H9 (cell line): ENCODE data around the gene CRY1. TPM values are rescaled to one million over a fixed set of nuclear protein-coding genes. Genes with fewer than 3 reads are reported as not detected.
"Not testable (repeated sequence)": the region's sequence is repeated elsewhere in the genome, so short reads cannot be mapped to it uniquely, and the experiment has no call there.

Experiments
- DNase-seq: peaks from one replicate; pipeline ENCODE4 v3.0.0-alpha.2; 2017
- H2AFZ ChIP-seq: one replicate; pipeline ENCODE4 v1.6.1; 2013; ENCODE audit warnings: mild to moderate bottlenecking, low read length, control low read depth, moderate library complexity
- H2AK5ac ChIP-seq: 2 replicates; pipeline ENCODE4 v1.6.1; 2013; ENCODE audit warnings: low read length, control low read depth, mixed read lengths; ENCODE audit not compliant: insufficient read length
- H2BK120ac ChIP-seq: one replicate; pipeline ENCODE4 v1.6.1; 2013; ENCODE audit warnings: low read depth, mild to moderate bottlenecking, low read length, control low read depth, inconsistent platforms; ENCODE audit not compliant: poor library complexity, severe bottlenecking
- H2BK12ac ChIP-seq: 2 replicates; pipeline ENCODE4 v1.6.1; 2013; ENCODE audit warnings: low read length, control low read depth, mixed read lengths, low read depth; ENCODE audit not compliant: insufficient read length
- H2BK15ac ChIP-seq: 2 replicates; pipeline ENCODE4 v1.6.1; 2013; ENCODE audit warnings: low read depth, low read length, control low read depth
- H2BK20ac ChIP-seq: one replicate; pipeline ENCODE4 v1.6.1; 2013; ENCODE audit warnings: low read depth, mild to moderate bottlenecking, low read length, control low read depth, inconsistent platforms; ENCODE audit not compliant: poor library complexity, severe bottlenecking
- H2BK5ac ChIP-seq: 2 replicates; pipeline ENCODE4 v1.6.1; 2013; ENCODE audit warnings: low read length, control low read depth, mixed read lengths; ENCODE audit not compliant: insufficient read length
- H3K14ac ChIP-seq: 2 replicates; pipeline ENCODE4 v1.6.1; 2013; ENCODE audit warnings: low read length, control low read depth; ENCODE audit not compliant: insufficient read depth
- H3K18ac ChIP-seq: 2 replicates; pipeline ENCODE4 v1.6.1; 2013; ENCODE audit warnings: low read depth, mild to moderate bottlenecking, mixed read lengths, low read length, control low read depth; ENCODE audit not compliant: insufficient read length
- H3K23ac ChIP-seq: 2 replicates; pipeline ENCODE4 v1.6.1; 2013; ENCODE audit warnings: low read length, control low read depth, mixed read lengths, low read depth; ENCODE audit not compliant: insufficient read length
- H3K23me2 ChIP-seq: 2 replicates; pipeline ENCODE4 v1.6.1; 2013; ENCODE audit warnings: low read depth, mild to moderate bottlenecking, mixed read lengths, low read length, control low read depth; ENCODE audit not compliant: insufficient read length, poor library complexity, severe bottlenecking
- H3K27ac ChIP-seq: 2 replicates; pipeline ENCODE4 v1.5.1; 2013; ENCODE audit warnings: low read length, control low read depth, mixed read lengths, low read depth; ENCODE audit not compliant: insufficient read length
- H3K27me3 ChIP-seq: 2 replicates; pipeline ENCODE4 v1.6.1; 2013; ENCODE audit warnings: low read length, control low read depth, inconsistent platforms; ENCODE audit not compliant: insufficient read depth
- H3K4ac ChIP-seq: 2 replicates; pipeline ENCODE4 v1.6.1; 2013; ENCODE audit warnings: low read depth, mild to moderate bottlenecking, control low read depth, inconsistent platforms, low read length, moderate library complexity
- H3K4me1 ChIP-seq: 2 replicates; pipeline ENCODE4 v1.6.1; 2013; ENCODE audit warnings: low read length, control low read depth, inconsistent platforms; ENCODE audit not compliant: insufficient read depth
- H3K4me2 ChIP-seq: 2 replicates; pipeline ENCODE4 v1.6.1; 2013; ENCODE audit warnings: low read length, control low read depth, mixed read lengths; ENCODE audit not compliant: insufficient read length, insufficient read depth
- H3K56ac ChIP-seq: 2 replicates; pipeline ENCODE4 v1.6.1; 2013; ENCODE audit warnings: low read depth, mild to moderate bottlenecking, mixed read lengths, low read length, control low read depth; ENCODE audit not compliant: insufficient read length
- H3K79me1 ChIP-seq: 2 replicates; pipeline ENCODE4 v1.6.1; 2013; ENCODE audit warnings: low read depth, mild to moderate bottlenecking, moderate library complexity, low read length, control low read depth, inconsistent platforms; ENCODE audit not compliant: insufficient read depth, poor library complexity, severe bottlenecking
- H3K79me2 ChIP-seq: 2 replicates; pipeline ENCODE4 v1.6.1; 2013; ENCODE audit warnings: low read length, control low read depth, inconsistent platforms; ENCODE audit not compliant: insufficient read depth
- H3K9ac ChIP-seq: 2 replicates; pipeline ENCODE4 v1.6.1; 2013; ENCODE audit warnings: low read length, control low read depth, mixed read lengths; ENCODE audit not compliant: insufficient read length; ENCODE audit errors: extremely low read depth
- H3K9me3 ChIP-seq: one replicate; pipeline ENCODE4 v1.6.1; 2013; ENCODE audit warnings: low read depth, low read length, inconsistent platforms; ENCODE audit not compliant: control insufficient read depth
- H3T11ph ChIP-seq: one replicate; pipeline ENCODE4 v1.6.1; 2013; ENCODE audit warnings: mild to moderate bottlenecking, low read length, control low read depth, inconsistent platforms
- H4K20me1 ChIP-seq: one replicate; pipeline ENCODE4 v1.6.1; 2013; ENCODE audit not compliant: control insufficient read depth, insufficient read length, insufficient read depth
- H4K5ac ChIP-seq: 2 replicates; pipeline ENCODE4 v1.6.1; 2013; ENCODE audit warnings: low read depth, mild to moderate bottlenecking, mixed read lengths, low read length, control low read depth; ENCODE audit not compliant: insufficient read length
- H4K8ac ChIP-seq: replicated peaks from 2 replicates; pipeline ENCODE4 v1.6.1; 2013; ENCODE audit warnings: low read length, control low read depth, mixed read lengths, low read depth; ENCODE audit not compliant: insufficient read length
- H4K91ac ChIP-seq: 2 replicates; pipeline ENCODE4 v1.6.1; 2013; ENCODE audit warnings: low read depth, mild to moderate bottlenecking, moderate library complexity, mixed read lengths, low read length, control low read depth; ENCODE audit not compliant: insufficient read length
- H3K27ac Mint-ChIP-seq, 3 experiments: 2 replicates in 2 of 3; 3 replicates in 1 of 3; pipeline ENCODE4 v1.8.0; 2020 to 2021; ENCODE audit warnings: mixed read lengths in 3 of 3, mild to moderate bottlenecking in 1 of 3, moderate library complexity in 1 of 3
- H3K27me3 Mint-ChIP-seq: 2 replicates; pipeline ENCODE4 v1.8.0; 2021; ENCODE audit warnings: low read depth, mild to moderate bottlenecking, moderate library complexity, mixed read lengths
- H3K36me3 Mint-ChIP-seq, 3 experiments: 2 replicates in 2 of 3; 3 replicates in 1 of 3; pipeline ENCODE4 v1.8.0; 2020 to 2021; ENCODE audit warnings: low read depth in 3 of 3, mixed read lengths in 3 of 3; ENCODE audit not compliant: insufficient read depth in 1 of 3
- H3K4me1 Mint-ChIP-seq, 2 experiments: 2 replicates each; pipeline ENCODE4 v1.8.0; 2020; ENCODE audit warnings: mixed read lengths in 2 of 2
- H3K4me3 Mint-ChIP-seq, 2 experiments: 2 replicates in 1 of 2; 3 replicates in 1 of 2; pipeline ENCODE4 v1.8.0; 2020 to 2021; ENCODE audit warnings: mild to moderate bottlenecking in 2 of 2, mixed read lengths in 2 of 2, moderate library complexity in 1 of 2
- H3K9me3 Mint-ChIP-seq, 2 experiments: 2 replicates in 1 of 2; 3 replicates in 1 of 2; pipeline ENCODE4 v1.8.0; 2020; ENCODE audit warnings: mild to moderate bottlenecking in 2 of 2, mixed read lengths in 2 of 2, moderate library complexity in 1 of 2
- CTCF ChIP-seq: fragments of 200-600 bp; sonication (generic); conservative IDR thresholded peaks from 3 replicates; pipeline ENCODE4 v1.8.0; 2021; ENCODE audit warnings: antibody characterized with exemption, mild to moderate bottlenecking
- WGBS: extraction: QIAGEN DNeasy Blood & Tissue Kit; methylation state at CpG from one replicate; pipeline ENCODE4 v1.1.7; 2013; ENCODE audit warnings: missing lambda C conversion rate, low lambda C conversion rate, mixed read lengths; ENCODE audit not compliant: insufficient read length; ENCODE audit errors: extremely low coverage; 5-methylcytosine and 5-hydroxymethylcytosine counted together
- total RNA-seq: library from RNA; stranded (reverse); gene quantifications from 2 replicates; pipeline ENCODE4 v1.2.1, GENCODE V29; 2021

Gene CRY1
- total RNA-seq, 1 experiment from 2014 or later = 23.5 TPM

GRCh38 chr12:107007411-107007810 lies 85.9 kb downstream of the CRY1 start:
- WGBS = no CpG with 5 or more reads among the region's 4 CpGs
- Histone ChIP-seq H4K5ac (no peak overlapping the region), H3K9me3 (no peaks in the 10 kb centered on the region), H3K4me1 (no peaks in the 10 kb centered on the region), H2BK5ac (no peak overlapping the region), H2BK120ac (no peak overlapping the region), H3K23ac (no peak overlapping the region), H4K91ac (no peak overlapping the region), H2AFZ (no peak overlapping the region), H2AK5ac (no peak overlapping the region), H3K4ac (no peak overlapping the region), H3K79me2 (no peaks in the 10 kb centered on the region), H3T11ph (no peak overlapping the region), H3K27me3 (no peaks in the 10 kb centered on the region), H4K20me1 (no peaks in the 10 kb centered on the region), H3K79me1 (no peaks in the 10 kb centered on the region), H3K27ac (no peak overlapping the region), H3K56ac (no peak overlapping the region), H2BK15ac (no peak overlapping the region), H4K8ac (no peak overlapping the region), H2BK12ac (no peak overlapping the region), H3K9ac (no peak overlapping the region), H3K18ac (no peak overlapping the region), H3K14ac (no peak overlapping the region), H3K23me2 (no peaks in the 10 kb centered on the region), H3K4me2 (no peak overlapping the region), H2BK20ac (no peak overlapping the region)
- peaks cover 4 to 11% (median 8%) of the 10 kb centered on the region in 3 experiments; a peak in 6 of 7 replicates for H3K36me3 Mint-ChIP-seq
- no peaks in the 10 kb centered on the region for H3K27me3 Mint-ChIP-seq
- H3K4me1 Mint-ChIP-seq = no peaks in the 10 kb centered on the region
- no peak overlapping the region for H3K27ac Mint-ChIP-seq
- no peak for DNase-seq
- TF ChIP-seq CTCF = no peak
- H3K9me3 Mint-ChIP-seq = no peaks in the 10 kb centered on the region; a peak in 1 of 5 replicates
- no peak overlapping the region for H3K4me3 Mint-ChIP-seq

GRCh38 chr12:107002665-107003064 lies 90.7 kb downstream of the CRY1 start:
- not testable (repeated sequence) for DNase-seq

More at GRCh38 chr12:107002665-107003064, 90.7 kb downstream of the CRY1 start:
- not testable (repeated sequence) for H3K27ac Mint-ChIP-seq, H2BK5ac ChIP-seq, H3K56ac ChIP-seq, H3K79me2 ChIP-seq, H3K9me3 Mint-ChIP-seq, H4K20me1 ChIP-seq, H3K27ac ChIP-seq, H3K4me1 Mint-ChIP-seq, H3K4me2 ChIP-seq, H3K4me1 ChIP-seq, H3K27me3 ChIP-seq, H3K9ac ChIP-seq, H3K9me3 ChIP-seq, H3K23me2 ChIP-seq, H3K27me3 Mint-ChIP-seq, H3K18ac ChIP-seq, H4K91ac ChIP-seq, H3K23ac ChIP-seq, H3K4ac ChIP-seq, H3K79me1 ChIP-seq, H2BK12ac ChIP-seq, H2BK120ac ChIP-seq, H3K14ac ChIP-seq, H3K4me3 Mint-ChIP-seq, H4K5ac ChIP-seq, H3T11ph ChIP-seq, H2BK15ac ChIP-seq, H2BK20ac ChIP-seq, H2AFZ ChIP-seq, H2AK5ac ChIP-seq, H4K8ac ChIP-seq
- no CpG with 5 or more reads among the region's 4 CpGs for WGBS
- H3K36me3 Mint-ChIP-seq = peaks cover 9 to 25% (median 18%) of the 10 kb centered on the region in 3 experiments; a peak in 6 of 7 replicates
